ENCODE results near the gene CCM2.

- TF ChIP-seq CTCF (IDR thresholded peaks at IDR 0.05), result no peak
- TF ChIP-seq POLR2A (IDR thresholded peaks at IDR 0.05), result no peak
- no peak for TF ChIP-seq EP300 (IDR thresholded peaks at IDR 0.05)
These were observed 108.9 kb downstream of the CCM2 start for GRCh38 chr7:45108863-45109262.

Measured in tibial nerve (tissue), 4 donors.